Mesothelial cell of epicardium (in vitro differentiated cells): ENCODE measurements around the gene ATF7IP2. TPM values are rescaled to one million over a fixed set of nuclear protein-coding genes. Genes with fewer than 3 reads are reported as not detected.
"Not testable (repeated sequence)": the region's sequence is repeated elsewhere in the genome, so short reads cannot be mapped to it uniquely, and the experiment has no call there.

Source experiments
- DNase-seq, 2 experiments: peaks; one replicate each; pipeline ENCODE4 v3.0.0; 2021; ENCODE audit warnings: low spot score in 2 of 2; ENCODE audit not compliant: unreplicated experiment in 2 of 2
- H3K27ac Mint-ChIP-seq: 2 replicates; pipeline ENCODE4 v1.8.0; 2021; ENCODE audit warnings: mixed read lengths
- H3K27me3 Mint-ChIP-seq: 2 replicates; pipeline ENCODE4 v1.8.0; 2021; ENCODE audit warnings: low read depth, mixed read lengths
- H3K36me3 Mint-ChIP-seq: 2 replicates; pipeline ENCODE4 v1.8.0; 2021; ENCODE audit warnings: mixed read lengths
- H3K4me1 Mint-ChIP-seq: 2 replicates; pipeline ENCODE4 v1.8.0; 2021; ENCODE audit warnings: mixed read lengths
- H3K4me3 Mint-ChIP-seq: 2 replicates; pipeline ENCODE4 v1.8.0; 2021; ENCODE audit warnings: mild to moderate bottlenecking, moderate library complexity, mixed read lengths
- H3K9me3 Mint-ChIP-seq: 2 replicates; pipeline ENCODE4 v1.8.0; 2021; ENCODE audit warnings: mixed read lengths
- total RNA-seq: library from RNA; stranded (reverse); gene quantifications from 3 replicates; pipeline ENCODE4 v1.2.1, GENCODE V29; 2021
- TF ChIP-seq, protein P1 (sequence below): fragments of 200-600 bp; sonication (generic); IDR thresholded peaks from one replicate; pipeline ENCODE4 v1.5.0; 2021; ENCODE audit warnings: antibody characterized with exemption; ENCODE audit not compliant: unreplicated experiment

The ATF7IP2 gene
- total RNA-seq, 1 donor from 2014 or later: 50.9 TPM

DNA sequence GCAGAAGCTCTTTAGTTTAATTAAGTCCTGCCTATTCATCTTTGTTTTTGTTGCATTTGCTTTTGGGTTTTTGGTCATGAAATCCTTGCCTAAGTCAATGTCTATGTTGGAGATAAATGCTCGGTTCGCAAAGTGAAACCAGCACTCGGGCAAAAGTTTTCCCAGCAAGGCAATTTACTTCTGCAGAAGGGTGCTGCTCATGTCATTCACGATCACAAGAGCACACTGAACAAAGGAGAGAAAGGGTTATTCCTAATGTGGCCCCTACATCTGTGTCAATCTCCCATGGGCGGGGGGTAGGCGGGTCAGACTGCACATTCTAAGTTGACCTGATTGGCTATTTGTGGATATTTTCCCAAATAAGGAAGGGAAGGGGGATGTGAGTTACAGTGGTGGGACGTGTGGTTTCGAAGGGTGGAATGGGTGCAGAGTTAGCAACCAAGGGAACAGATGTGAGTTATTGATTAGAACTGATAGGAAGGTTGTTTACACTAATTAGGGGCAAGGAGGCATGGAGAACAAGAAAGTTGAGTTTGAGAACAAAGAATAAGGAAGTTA is 23.0 kb downstream of the ATF7IP2 start:
- DNase-seq: no peak
- H3K9me3 Mint-ChIP-seq: peaks cover 69% of the 10 kb centered on the region

DNA sequence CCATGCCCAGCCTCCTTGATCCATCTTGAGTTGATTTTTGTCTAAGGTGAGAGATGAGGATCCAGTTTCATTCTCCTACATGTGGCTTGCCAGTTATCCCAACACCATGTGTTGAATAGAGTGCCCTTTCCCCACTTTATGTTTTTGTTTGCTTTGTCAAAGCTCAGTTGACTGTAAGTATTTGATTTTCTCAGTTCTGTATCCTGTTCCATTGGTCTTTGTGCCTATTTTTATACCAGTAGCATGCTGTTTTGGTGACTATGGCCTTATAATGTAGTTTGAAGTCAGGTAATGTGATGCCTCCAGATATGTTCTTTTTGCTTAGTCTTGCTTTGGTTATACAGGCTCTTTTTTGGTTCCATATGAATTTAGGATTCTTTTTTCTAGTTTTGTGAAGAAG is 23.9 kb downstream of the ATF7IP2 start:
- not testable (repeated sequence) for H3K4me3 Mint-ChIP-seq, H3K27ac Mint-ChIP-seq, H3K4me1 Mint-ChIP-seq, H3K27me3 Mint-ChIP-seq, DNase-seq
- peaks cover 84% of the 10 kb centered on the region for H3K36me3 Mint-ChIP-seq
- peaks cover 75% of the 10 kb centered on the region for H3K9me3 Mint-ChIP-seq

More for the DNA sequence above, 23.0 kb downstream of the ATF7IP2 start:
- TF ChIP-seq, protein P1, sequence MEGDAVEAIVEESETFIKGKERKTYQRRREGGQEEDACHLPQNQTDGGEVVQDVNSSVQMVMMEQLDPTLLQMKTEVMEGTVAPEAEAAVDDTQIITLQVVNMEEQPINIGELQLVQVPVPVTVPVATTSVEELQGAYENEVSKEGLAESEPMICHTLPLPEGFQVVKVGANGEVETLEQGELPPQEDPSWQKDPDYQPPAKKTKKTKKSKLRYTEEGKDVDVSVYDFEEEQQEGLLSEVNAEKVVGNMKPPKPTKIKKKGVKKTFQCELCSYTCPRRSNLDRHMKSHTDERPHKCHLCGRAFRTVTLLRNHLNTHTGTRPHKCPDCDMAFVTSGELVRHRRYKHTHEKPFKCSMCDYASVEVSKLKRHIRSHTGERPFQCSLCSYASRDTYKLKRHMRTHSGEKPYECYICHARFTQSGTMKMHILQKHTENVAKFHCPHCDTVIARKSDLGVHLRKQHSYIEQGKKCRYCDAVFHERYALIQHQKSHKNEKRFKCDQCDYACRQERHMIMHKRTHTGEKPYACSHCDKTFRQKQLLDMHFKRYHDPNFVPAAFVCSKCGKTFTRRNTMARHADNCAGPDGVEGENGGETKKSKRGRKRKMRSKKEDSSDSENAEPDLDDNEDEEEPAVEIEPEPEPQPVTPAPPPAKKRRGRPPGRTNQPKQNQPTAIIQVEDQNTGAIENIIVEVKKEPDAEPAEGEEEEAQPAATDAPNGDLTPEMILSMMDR: no peak
- Mint-ChIP-seq H3K4me1 (no peaks in the 10 kb centered on the region), H3K27ac (no peak overlapping the region), H3K4me3 (no peak overlapping the region), H3K36me3 (peaks cover 85% of the 10 kb centered on the region), H3K27me3 (no peaks in the 10 kb centered on the region)

DNA sequence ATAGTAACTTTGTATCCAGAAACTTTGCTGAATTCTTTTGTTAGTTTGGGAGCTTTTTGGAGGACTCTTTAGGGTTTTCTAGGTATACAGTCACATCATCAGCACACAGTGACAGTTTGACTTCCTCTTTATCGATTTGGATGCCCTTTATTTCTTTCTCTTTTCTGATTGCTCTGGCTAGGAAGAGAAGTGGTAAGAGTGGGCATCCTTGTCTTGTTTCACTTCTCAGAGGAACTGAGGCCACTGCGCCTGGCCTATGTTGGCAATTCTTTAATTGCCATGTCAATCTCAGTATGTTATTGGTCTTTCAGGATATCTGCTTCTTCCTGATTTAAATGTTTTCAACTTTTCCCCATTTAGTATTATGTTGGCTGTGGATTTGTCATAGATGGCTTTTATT is 24.6 kb downstream of the ATF7IP2 start:
- TF ChIP-seq, protein P1: no peak
- Mint-ChIP-seq H3K4me3 (no peak overlapping the region), H3K27ac (no peak overlapping the region), H3K9me3 (peaks cover 80% of the 10 kb centered on the region), H3K4me1 (no peaks in the 10 kb centered on the region), H3K27me3 (no peaks in the 10 kb centered on the region), H3K36me3 (peaks cover 85% of the 10 kb centered on the region)
- no peak for DNase-seq

DNA sequence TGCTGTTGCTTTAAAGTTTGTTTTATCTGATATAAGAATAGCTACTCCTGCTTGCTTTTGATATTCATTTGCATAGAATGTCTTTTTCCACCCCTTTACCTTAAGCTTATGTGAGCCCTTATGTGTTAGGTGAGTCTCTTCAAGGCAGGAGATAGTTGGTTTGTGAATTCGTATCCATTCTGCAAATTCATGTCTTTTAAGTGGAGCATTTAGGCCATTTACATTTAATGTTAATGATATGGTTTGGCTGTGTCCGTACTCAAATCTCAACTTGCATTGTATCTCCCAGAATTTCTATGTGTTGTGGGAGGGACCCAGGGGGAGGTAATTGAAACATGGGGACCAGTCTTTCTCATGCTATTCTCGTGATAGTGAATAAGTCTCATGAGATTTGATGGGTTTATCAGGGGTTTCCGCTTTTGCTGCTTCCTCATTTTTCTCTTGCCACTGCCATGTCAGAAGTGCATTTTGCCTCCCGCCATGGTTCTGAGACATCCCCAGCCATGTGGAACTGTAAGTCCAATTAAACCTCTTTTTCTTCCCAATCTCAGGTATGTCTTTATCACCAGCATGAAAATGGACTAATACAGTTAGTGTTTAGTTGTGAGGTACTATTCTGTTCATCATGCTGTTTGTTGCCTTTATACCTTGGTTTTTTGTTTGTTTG is 27.2 kb downstream of the ATF7IP2 start:
- Mint-ChIP-seq H3K27me3 (no peaks in the 10 kb centered on the region), H3K4me3 (no peak overlapping the region), H3K4me1 (no peaks in the 10 kb centered on the region), H3K9me3 (peaks cover 87% of the 10 kb centered on the region), H3K36me3 (peaks cover 87% of the 10 kb centered on the region), H3K27ac (no peak overlapping the region)
- DNase-seq: no peak
- TF ChIP-seq, protein P1: no peak

DNA sequence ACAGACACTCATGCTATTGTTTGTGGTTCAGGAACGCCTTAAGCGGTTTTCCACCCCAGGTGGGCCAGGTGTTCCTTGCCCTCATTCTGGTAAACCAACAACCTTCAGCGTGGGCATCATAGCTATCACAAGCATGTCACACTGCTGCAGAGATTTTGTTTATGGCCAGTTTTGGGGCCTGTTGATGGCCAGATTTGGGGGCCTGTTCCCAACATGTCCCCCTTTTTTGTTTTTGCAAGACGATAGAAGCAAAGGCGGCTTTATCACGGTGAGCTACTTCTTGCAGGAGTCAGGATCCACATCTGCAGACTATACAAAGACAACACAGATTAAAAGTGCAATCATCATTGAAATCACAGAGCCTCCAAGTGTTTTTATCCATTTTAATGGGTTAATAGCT is 32.3 kb downstream of the ATF7IP2 start:
- H3K9me3 Mint-ChIP-seq: peaks cover 73% of the 10 kb centered on the region

DNA sequence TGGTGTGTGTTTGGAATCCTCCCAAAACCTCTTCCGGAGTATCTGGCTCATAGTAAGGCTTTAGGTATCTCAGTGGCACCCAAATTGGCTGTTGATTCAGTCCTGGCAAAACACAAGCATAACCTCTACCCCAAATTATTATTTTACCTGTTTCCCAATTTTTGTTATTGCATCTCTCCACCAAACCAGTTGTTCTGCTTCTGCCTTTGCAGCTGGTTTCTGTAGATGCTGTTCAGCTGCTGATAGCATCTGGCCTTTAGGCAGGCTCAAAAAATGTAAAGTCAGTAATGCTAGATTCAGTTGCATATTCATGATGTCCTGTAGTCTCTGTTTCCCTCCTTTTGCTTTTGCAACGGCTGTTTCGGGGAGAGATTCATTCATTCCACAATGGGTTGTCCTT is 33.8 kb downstream of the ATF7IP2 start:
- H3K36me3 Mint-ChIP-seq: peaks cover 79% of the 10 kb centered on the region
- peaks cover 63% of the 10 kb centered on the region for H3K9me3 Mint-ChIP-seq
- DNase-seq: no peak
- H3K4me3 Mint-ChIP-seq: no peak overlapping the region
- no peaks in the 10 kb centered on the region for H3K27me3 Mint-ChIP-seq
- no peaks in the 10 kb centered on the region for H3K4me1 Mint-ChIP-seq
- H3K27ac Mint-ChIP-seq: no peak overlapping the region
- TF ChIP-seq, protein P1: no peak

More for the DNA sequence above, 32.3 kb downstream of the ATF7IP2 start:
- not testable (repeated sequence) for H3K4me3 Mint-ChIP-seq, H3K4me1 Mint-ChIP-seq, H3K27me3 Mint-ChIP-seq, H3K27ac Mint-ChIP-seq, DNase-seq
- H3K36me3 Mint-ChIP-seq: peaks cover 86% of the 10 kb centered on the region
